Activated CD4-positive, alpha-beta memory T cell treated with anti-CD3 and anti-CD28 coated beads, Interleukin-2, amount 10 ng/mL, durations not matched to agents 7 days and 5 days (primary cell): ENCODE data around the gene PHACTR1. TPM values are rescaled to one million over a fixed set of nuclear protein-coding genes. Genes with fewer than 3 reads are reported as not detected.

ENCODE experiments used
- CTCF ChIA-PET: fragments of 350-600 bp; sonication (Branson Sonifier 250); formaldehyde crosslinking; loops from one replicate; lab custom pipeline; 2021; ENCODE audit warnings: antibody characterized with exemption, inconsistent platforms; lab: Charles Lee
- POLR2A ChIA-PET: fragments of 350-600 bp; sonication (Branson Sonifier 250); formaldehyde crosslinking; loops from one replicate; lab custom pipeline; 2021; ENCODE audit warnings: antibody characterized with exemption; lab: Charles Lee
- DNase-seq: peaks from one replicate; pipeline ENCODE4 v3.0.0-alpha.2; 2020
- H3K27ac Mint-ChIP-seq: one replicate; pipeline ENCODE4 v1.8.0; 2021; ENCODE audit warnings: mild to moderate bottlenecking, mixed read lengths
- H3K27me3 Mint-ChIP-seq: one replicate; pipeline ENCODE4 v1.8.0; 2021; ENCODE audit warnings: mixed read lengths
- H3K36me3 Mint-ChIP-seq: one replicate; pipeline ENCODE4 v1.8.0; 2021; ENCODE audit warnings: low read depth, mixed read lengths
- H3K4me1 Mint-ChIP-seq: one replicate; pipeline ENCODE4 v1.8.0; 2021; ENCODE audit warnings: mixed read lengths
- H3K4me3 Mint-ChIP-seq: one replicate; pipeline ENCODE4 v1.8.0; 2021; ENCODE audit warnings: mild to moderate bottlenecking, mixed read lengths
- H3K9me3 Mint-ChIP-seq: one replicate; pipeline ENCODE4 v1.8.0; 2021; ENCODE audit warnings: mixed read lengths
- total RNA-seq, 2 experiments: library from RNA; stranded (reverse); gene quantifications; one replicate each; pipeline ENCODE4 v1.2.3, GENCODE V29; 2021

The PHACTR1 gene
- total RNA-seq, 2 experiments from 2014 or later, result 0.33 to 0.53 TPM

DNA sequence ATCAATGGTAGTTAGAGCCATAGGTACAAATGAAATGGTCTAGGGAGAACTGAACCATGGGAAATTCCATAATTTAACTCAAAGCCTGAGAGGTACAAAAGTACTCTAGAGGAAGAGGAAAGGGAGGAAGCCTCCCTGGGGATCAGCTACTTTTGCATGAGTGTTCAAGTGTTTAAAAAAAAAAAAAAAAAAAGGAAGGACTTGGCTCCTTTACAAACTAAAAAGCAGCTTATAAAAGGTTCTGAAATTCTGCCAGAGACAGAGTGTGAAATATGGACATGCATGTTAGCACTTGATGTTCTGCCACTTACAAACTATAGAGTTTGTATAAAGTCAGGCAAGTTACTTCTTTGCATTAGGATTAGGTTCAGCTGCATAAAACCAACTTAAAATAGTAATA lies 321.7 kb downstream of the PHACTR1 start:
- ChIA-PET CTCF (no interaction called here), POLR2A (no interaction called here)
- Mint-ChIP-seq H3K9me3 (no peaks in the 10 kb centered on the region), H3K4me3 (no peak overlapping the region), H3K4me1 (no peaks in the 10 kb centered on the region), H3K27ac (no peak overlapping the region), H3K36me3 (no peaks in the 10 kb centered on the region), H3K27me3 (peaks cover 15% of the 10 kb centered on the region)
- DNase-seq, result no peak

DNA sequence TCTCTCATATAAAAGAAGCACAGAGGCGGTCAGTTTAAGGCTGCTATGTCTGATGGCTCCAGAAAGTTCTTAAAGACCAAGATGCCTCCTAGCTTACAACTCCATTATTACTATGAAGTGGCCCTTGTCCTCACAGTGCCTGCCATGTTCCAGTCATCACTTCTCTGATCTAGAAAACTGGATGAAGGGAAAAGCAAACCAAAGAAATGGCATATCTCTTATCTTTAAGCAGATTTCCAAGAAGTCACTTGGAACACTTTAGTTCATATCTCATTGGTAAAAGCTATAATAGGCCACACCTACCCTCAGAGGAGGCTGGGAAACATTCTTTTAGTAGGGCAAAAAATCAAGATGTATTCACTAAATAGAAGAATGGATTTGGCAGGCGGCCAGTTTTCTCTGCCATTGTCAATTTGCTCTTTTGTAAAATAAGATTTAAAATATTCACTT lies 322.2 kb downstream of the PHACTR1 start:
- ChIA-PET CTCF (no interaction called here), POLR2A (no interaction called here)
- Mint-ChIP-seq H3K27me3 (peaks cover 15% of the 10 kb centered on the region), H3K4me1 (no peaks in the 10 kb centered on the region), H3K36me3 (no peaks in the 10 kb centered on the region), H3K27ac (no peak overlapping the region), H3K9me3 (no peaks in the 10 kb centered on the region), H3K4me3 (no peak overlapping the region)
- no peak for DNase-seq

DNA sequence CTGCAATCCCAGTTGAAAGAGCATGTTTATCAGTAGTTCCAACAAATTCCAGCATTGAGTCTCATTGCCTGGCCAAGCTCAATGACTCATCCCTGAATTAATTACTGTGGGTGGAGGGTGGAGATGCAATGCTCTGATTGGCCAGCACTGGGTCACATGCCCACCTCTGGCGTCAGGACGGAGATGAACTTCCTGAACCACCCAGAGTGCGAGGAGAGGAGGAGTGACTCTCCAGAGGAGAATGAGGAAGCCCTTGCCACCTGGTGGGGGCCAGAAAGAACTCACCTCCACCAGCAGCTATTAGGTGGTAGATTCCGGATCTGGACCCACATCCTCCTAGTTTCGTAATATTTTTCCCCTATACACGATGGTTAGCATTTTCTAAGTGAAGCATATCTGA lies 327.8 kb downstream of the PHACTR1 start:
- ChIA-PET CTCF (no interaction called here), POLR2A (no interaction called here)
- H3K4me1 Mint-ChIP-seq, result no peaks in the 10 kb centered on the region
- H3K4me3 Mint-ChIP-seq, result no peak overlapping the region
- no peaks in the 10 kb centered on the region for H3K36me3 Mint-ChIP-seq
- peaks cover 8% of the 10 kb centered on the region for H3K27me3 Mint-ChIP-seq
- DNase-seq, result no peak
- H3K9me3 Mint-ChIP-seq, result no peaks in the 10 kb centered on the region
- H3K27ac Mint-ChIP-seq, result no peak overlapping the region

DNA sequence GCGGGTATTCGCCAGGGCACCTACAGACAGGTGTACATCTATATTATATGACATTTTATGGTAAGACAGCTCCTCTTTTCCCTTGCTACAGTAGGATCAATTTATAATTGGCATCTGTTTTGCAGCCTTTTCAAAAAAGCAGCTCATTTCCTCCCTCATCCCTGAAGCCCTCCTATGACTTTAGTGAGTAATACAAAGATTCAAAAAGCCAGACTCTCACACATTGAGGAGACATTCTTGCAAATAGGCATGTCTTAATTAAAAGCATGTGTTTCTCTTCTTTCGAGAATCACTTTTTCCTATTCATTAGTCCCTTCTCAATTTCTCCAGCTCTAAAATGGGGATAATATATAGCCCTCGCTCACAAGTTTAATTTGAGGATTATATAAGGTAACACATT lies 328.3 kb downstream of the PHACTR1 start:
- POLR2A ChIA-PET, result no interaction called here
- no peaks in the 10 kb centered on the region for H3K9me3 Mint-ChIP-seq
- H3K36me3 Mint-ChIP-seq, result no peaks in the 10 kb centered on the region
- no peak for DNase-seq
- CTCF ChIA-PET, result no interaction called here
- H3K4me3 Mint-ChIP-seq, result no peak overlapping the region
- peaks cover 8% of the 10 kb centered on the region for H3K27me3 Mint-ChIP-seq
- H3K27ac Mint-ChIP-seq, result no peak overlapping the region
- H3K4me1 Mint-ChIP-seq, result no peaks in the 10 kb centered on the region

DNA sequence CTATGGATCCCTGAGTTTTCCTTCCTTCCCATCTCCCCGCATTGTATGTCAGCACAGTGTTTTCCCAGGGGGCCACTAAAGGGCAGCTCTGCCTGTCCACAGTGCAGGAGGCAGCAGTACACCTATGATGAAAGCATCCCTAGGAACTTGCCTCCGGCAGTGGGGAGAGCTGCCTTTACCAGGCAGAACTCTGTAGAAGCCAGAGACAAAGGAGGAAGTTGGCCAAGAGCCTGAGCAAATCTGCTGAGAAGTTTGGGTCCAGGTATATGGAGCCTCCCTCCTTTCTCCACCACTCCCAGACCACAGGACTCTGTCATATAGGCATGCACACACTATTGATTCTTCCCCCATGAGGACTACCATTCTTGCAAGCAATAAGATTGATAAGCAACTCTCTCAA lies 329.1 kb downstream of the PHACTR1 start:
- Mint-ChIP-seq H3K4me3 (no peak overlapping the region), H3K4me1 (no peaks in the 10 kb centered on the region), H3K9me3 (no peaks in the 10 kb centered on the region), H3K36me3 (no peaks in the 10 kb centered on the region), H3K27me3 (peaks cover 6% of the 10 kb centered on the region), H3K27ac (no peak overlapping the region)
- CTCF ChIA-PET, result no interaction called here
- DNase-seq, result no peak
- POLR2A ChIA-PET, result no interaction called here

DNA sequence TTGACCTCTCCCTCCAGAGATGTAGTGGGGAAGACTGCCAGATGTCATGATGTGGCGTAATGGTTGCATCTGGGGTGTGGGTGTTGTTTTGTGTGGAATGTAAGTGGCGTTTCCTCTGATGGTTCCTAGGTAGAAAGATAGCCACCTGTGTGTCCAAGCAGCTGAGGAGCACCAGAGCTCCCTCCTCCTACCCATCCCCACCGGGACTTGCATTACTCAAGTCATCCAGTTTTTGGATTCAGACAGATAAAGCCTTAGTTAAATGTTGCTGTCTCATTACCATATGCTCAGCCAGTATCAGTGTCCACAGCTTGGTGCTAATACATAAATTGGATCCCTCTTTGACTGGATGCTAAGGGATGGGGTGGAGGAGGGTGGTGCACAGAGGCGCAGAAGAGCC lies 329.5 kb downstream of the PHACTR1 start:
- H3K27me3 Mint-ChIP-seq, result peaks cover 4% of the 10 kb centered on the region
- no peak overlapping the region for H3K4me3 Mint-ChIP-seq
- POLR2A ChIA-PET, result no interaction called here
- no peaks in the 10 kb centered on the region for H3K36me3 Mint-ChIP-seq
- H3K27ac Mint-ChIP-seq, result no peak overlapping the region
- DNase-seq, result no peak
- no peaks in the 10 kb centered on the region for H3K9me3 Mint-ChIP-seq
- H3K4me1 Mint-ChIP-seq, result no peaks in the 10 kb centered on the region
- CTCF ChIA-PET, result no interaction called here

DNA sequence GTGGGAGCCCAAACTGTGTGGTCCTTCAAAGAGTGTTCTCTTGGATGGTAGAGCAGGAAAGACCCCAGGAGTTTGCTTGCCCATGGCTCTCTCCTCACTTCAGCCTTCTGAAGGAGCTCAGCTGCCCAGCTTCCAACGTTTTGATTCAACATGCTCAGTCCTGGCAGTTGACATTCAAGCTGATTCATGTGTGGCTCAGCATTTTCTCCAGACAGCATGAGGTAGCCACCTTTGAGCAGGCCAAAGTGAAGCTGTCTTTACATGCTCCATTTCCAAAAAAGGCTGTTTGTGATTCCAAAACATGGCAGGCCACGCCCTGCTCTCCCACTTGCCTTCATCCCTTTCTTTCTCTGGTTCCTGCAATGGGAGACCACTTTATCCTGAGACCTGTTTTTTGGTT lies 331.5 kb downstream of the PHACTR1 start:
- H3K4me3 Mint-ChIP-seq, result no peak overlapping the region
- CTCF ChIA-PET, result no interaction called here
- H3K27me3 Mint-ChIP-seq, result peaks cover 3% of the 10 kb centered on the region
- DNase-seq, result no peak
- no peak overlapping the region for H3K27ac Mint-ChIP-seq
- POLR2A ChIA-PET, result no interaction called here
- H3K36me3 Mint-ChIP-seq, result no peaks in the 10 kb centered on the region
- H3K9me3 Mint-ChIP-seq, result no peaks in the 10 kb centered on the region
- no peaks in the 10 kb centered on the region for H3K4me1 Mint-ChIP-seq

DNA sequence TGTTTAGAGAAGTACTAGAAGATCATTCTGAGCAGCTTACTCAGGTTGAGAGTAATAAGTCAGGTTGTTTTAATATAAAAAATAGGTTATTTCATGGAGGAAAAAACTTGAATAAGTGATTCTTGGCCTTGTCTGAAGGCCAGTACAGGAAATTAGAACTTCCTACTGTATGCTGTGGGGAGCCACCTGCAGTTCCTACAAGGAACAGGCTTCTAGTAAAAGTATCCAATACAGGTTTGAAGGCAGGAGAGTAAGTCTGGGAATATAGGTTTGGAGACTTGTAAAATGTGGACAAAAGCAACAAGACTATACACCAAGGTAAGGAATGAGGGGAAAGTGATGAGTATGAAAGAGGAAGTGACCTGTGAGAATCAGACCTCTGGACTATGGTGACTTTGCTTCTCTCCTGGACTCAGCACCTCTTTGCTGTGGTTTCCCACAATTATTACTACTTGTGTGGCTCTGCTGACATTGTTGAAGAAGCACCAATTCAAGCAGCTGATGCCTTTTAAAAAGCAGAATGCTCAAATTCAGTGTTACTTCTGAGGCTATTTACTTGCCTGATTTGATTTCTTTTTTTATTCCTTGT lies 333.2 kb downstream of the PHACTR1 start:
- Mint-ChIP-seq H3K27ac (no peak overlapping the region), H3K4me3 (no peak overlapping the region), H3K36me3 (no peaks in the 10 kb centered on the region), H3K4me1 (no peaks in the 10 kb centered on the region), H3K9me3 (no peaks in the 10 kb centered on the region), H3K27me3 (peaks cover 4% of the 10 kb centered on the region)
- DNase-seq, result no peak
- CTCF ChIA-PET, result no interaction called here
- POLR2A ChIA-PET, result no interaction called here

DNA sequence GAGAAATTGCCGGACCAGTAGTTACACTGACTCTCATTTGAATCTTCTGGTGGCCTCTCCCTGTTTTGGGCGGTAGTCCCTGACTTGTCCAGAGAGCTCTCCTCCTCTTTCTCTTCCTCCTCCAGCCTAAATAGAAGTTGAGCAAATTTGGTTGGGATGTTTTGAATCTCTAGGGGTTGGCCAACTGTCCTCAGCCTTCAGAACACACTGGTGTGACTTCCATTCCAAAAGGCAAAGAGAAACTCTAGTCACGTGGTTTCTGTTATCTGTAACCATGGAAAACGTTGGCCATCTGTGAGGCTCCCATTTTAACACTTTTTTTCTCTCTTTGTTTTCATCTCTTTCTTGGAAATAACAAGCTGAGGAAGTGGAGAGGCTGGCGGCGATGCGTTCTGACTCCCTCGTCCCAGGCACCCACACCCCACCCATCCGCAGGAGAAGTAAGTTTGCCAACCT lies 336.5 kb downstream of the PHACTR1 start:
- Mint-ChIP-seq H3K27me3 (peaks cover 5% of the 10 kb centered on the region), H3K9me3 (no peaks in the 10 kb centered on the region), H3K36me3 (no peaks in the 10 kb centered on the region), H3K4me3 (no peak overlapping the region), H3K27ac (no peak overlapping the region), H3K4me1 (no peaks in the 10 kb centered on the region)
- ChIA-PET POLR2A (no interaction called here), CTCF (no interaction called here)
- no peak for DNase-seq

DNA sequence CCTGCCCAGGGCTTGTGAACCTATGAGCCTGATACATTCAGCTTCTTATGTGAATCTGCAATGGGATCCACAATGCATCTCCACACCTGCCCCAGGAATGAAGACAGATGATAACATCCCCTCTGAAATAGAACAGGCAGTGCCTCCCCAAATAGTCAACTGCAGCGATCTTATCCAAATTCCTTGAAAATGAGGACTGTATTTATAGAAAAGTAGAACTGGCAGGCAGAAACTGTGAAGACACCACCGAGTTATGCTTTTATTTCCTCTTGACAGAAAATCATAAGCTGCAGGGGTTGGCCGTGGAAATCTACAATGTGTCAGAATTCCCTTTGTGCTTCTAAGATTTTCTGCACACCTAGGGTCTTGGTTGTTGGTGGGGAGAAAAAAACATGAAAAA lies 341.5 kb downstream of the PHACTR1 start:
- ChIA-PET POLR2A (no interaction called here), CTCF (no interaction called here)
- Mint-ChIP-seq H3K27me3 (peaks cover 5% of the 10 kb centered on the region), H3K36me3 (no peaks in the 10 kb centered on the region), H3K4me1 (no peaks in the 10 kb centered on the region), H3K4me3 (no peak overlapping the region), H3K9me3 (no peaks in the 10 kb centered on the region), H3K27ac (no peak overlapping the region)
- DNase-seq, result no peak

DNA sequence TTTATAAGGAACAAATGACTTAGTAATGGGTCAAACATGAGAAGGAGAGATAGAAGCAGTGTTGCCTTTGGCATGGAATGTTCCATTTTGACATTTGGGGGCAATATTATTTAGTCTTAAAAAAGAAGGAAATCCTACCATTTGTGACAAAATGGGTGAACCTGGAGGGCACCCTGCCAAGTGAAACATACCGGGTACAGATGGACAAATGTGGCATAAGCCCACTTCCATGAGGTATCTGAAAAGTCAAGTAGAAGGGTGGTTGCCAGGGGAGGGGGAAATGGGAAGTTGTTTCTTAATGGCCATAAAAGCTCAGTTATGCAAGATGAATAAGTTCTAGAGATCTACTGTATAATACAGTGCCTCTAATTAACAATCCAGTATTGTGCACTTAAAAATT lies 342.5 kb downstream of the PHACTR1 start:
- Mint-ChIP-seq H3K36me3 (no peaks in the 10 kb centered on the region), H3K27ac (no peak overlapping the region), H3K9me3 (no peaks in the 10 kb centered on the region), H3K4me1 (no peaks in the 10 kb centered on the region), H3K4me3 (no peak overlapping the region), H3K27me3 (peaks cover 5% of the 10 kb centered on the region)
- ChIA-PET POLR2A (no interaction called here), CTCF (no interaction called here)
- no peak for DNase-seq

DNA sequence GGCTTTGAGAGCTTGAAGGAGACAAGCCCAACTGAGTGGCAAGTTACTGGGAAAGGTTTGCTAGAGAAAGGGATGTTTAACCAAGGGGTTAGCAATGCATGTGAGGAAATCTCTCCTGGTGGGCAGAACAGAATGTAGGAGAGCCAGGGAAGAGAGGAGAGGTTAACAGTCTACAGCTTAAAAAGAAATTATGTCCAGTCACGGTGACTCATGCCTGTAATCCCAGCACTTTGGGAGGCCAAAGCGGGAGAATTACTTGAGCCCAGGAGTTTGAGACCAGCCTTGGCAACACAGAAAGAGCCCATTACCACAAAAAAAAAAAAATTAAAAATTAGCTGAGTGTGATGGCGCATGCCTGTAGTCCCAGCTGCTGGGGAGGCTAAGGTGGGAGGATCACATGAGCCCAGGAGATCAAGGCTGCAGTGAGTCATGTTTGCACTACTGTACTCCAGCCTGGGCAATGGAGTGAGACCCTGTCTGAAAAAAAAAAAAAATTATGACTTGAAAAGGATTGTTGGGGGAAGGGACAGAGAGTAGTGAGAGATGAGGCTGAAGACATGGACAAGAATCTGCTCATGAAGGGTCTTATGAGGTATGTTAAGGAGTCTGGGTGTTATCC lies 346.8 kb downstream of the PHACTR1 start:
- CTCF ChIA-PET, result no interaction called here
- Mint-ChIP-seq H3K36me3 (no peaks in the 10 kb centered on the region), H3K9me3 (no peaks in the 10 kb centered on the region), H3K4me1 (no peaks in the 10 kb centered on the region), H3K27ac (no peak overlapping the region), H3K27me3 (peaks cover 3% of the 10 kb centered on the region), H3K4me3 (no peak overlapping the region)
- POLR2A ChIA-PET, result no interaction called here
- no peak for DNase-seq

DNA sequence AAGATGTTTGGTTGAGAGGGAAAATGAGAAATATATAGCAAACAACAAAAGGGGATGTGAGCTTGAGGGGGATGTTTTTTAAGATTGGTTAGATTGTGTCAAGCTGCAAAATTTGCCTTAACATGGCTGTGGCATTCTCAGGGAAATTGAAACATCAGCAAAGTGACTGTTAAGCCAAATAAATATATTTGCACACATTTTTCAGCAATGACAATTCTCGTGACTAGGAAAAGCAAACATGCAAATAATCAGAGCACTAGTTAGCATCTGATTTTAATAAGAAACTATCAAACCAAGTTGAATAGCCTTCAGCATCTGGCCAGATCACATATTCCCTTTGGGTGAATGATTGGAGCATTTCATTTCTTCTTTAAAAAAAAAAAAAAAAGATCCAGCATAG lies 349.0 kb downstream of the PHACTR1 start:
- no peak for DNase-seq
- Mint-ChIP-seq H3K4me1 (no peaks in the 10 kb centered on the region), H3K27me3 (peaks cover 3% of the 10 kb centered on the region), H3K36me3 (no peaks in the 10 kb centered on the region), H3K4me3 (no peak overlapping the region), H3K9me3 (no peaks in the 10 kb centered on the region), H3K27ac (no peak overlapping the region)
- ChIA-PET POLR2A (no interaction called here), CTCF (no interaction called here)

DNA sequence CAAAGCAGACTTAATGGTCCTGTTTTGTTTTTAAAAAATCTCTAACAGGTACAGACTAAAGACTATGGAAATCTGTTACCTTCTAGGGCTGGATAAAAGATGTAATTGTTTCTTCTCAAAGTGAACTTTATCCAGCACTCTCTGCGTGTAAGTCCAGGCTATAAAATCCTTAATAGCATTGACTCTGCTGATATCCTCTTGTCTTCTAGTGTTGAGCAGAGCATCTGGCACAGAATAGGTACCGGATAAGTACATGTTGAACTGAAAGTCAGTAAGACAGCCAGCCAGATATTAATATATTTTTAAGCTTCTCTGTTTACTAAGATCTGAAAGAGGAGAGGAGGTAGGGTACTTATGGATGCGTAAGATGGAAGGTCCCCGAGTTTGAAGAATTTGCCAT lies 349.5 kb downstream of the PHACTR1 start:
- no peaks in the 10 kb centered on the region for H3K36me3 Mint-ChIP-seq
- peaks cover 3% of the 10 kb centered on the region for H3K27me3 Mint-ChIP-seq
- H3K4me3 Mint-ChIP-seq, result no peak overlapping the region
- H3K4me1 Mint-ChIP-seq, result no peaks in the 10 kb centered on the region
- H3K27ac Mint-ChIP-seq, result no peak overlapping the region
- POLR2A ChIA-PET, result no interaction called here
- no peak for DNase-seq
- no peaks in the 10 kb centered on the region for H3K9me3 Mint-ChIP-seq
- CTCF ChIA-PET, result no interaction called here
